ENCODE measurements around the gene CIBAR2. TPM values are rescaled to one million over a fixed set of nuclear protein-coding genes. Genes with fewer than 3 reads are reported as not detected.

CIBAR2 gene
- total RNA-seq, 2 experiments from 2014 or later, result not detected

DNA sequence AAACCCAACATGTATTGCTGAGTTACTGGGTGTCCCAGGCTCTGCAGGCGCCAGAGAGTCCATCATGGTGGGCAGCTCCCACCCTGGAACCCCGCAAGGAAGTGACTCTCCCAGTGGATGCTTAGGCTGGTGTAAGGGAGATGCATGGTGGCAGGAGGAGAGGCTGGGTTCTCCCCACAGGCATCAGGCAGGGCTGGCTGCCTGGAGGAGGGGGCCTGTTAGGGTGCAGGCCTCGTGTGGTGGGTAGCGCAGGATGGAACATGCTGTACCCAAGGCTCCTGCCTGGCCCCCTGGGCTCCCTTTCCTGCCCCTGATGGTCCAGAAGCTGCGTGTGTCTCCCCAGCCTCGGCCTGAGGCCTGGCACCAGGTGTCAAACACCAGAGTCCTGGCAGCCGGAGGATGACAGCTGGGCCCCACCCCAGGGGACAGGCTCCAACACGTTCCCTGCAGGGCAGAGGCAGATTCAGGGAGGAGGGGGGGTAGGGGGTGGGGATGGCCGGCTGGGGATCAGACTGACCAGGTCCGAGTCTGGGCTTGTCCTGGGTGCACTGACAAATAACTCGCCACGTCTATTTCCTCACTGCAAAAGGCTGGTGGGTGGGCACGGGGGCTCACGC is 40.2 kb upstream of the CIBAR2 start:
- H3K4me1 Mint-ChIP-seq (ENCODE audit: low read depth), result peaks cover 9% of the 10 kb centered on the region
- H3K27ac Mint-ChIP-seq, result no peak overlapping the region
- no peak overlapping the region for H3K4me3 Mint-ChIP-seq
- no peak for DNase-seq
- Histone ChIP-seq H3K36me3 (ENCODE audit: insufficient read depth, low read length) (no peaks in the 10 kb centered on the region), H3K4me1 (ENCODE audit: insufficient read depth, low read length) (peaks cover 3% of the 10 kb centered on the region), H3K27ac (ENCODE audit: low read depth in 1 of 2, low read length in 2 of 2) (no peak overlapping the region), H3K9me3 (ENCODE audit: control insufficient read depth in 1 of 2, insufficient read depth in 1 of 2, low read length in 2 of 2) (no peaks in the 10 kb centered on the region), H3K4me3 (ENCODE audit: low read length) (no peak overlapping the region), H3K27me3 (ENCODE audit: control insufficient read depth in 1 of 2, insufficient read depth in 2 of 2, low read length in 2 of 2) (no peaks in the 10 kb centered on the region)
- no peaks in the 10 kb centered on the region for H3K27me3 Mint-ChIP-seq
- H3K9me3 Mint-ChIP-seq, result no peaks in the 10 kb centered on the region
- no peaks in the 10 kb centered on the region for H3K36me3 Mint-ChIP-seq (ENCODE audit: low read depth)
- intact Hi-C loops (cut with DNase I, micrococcal nuclease), result no loop called here
- ATAC-seq (ENCODE audit: poor library complexity), result no peak
- CTCF ChIA-PET, result no interaction called here
- POLR2A ChIA-PET, result no interaction called here
- TF ChIP-seq, protein P1, sequence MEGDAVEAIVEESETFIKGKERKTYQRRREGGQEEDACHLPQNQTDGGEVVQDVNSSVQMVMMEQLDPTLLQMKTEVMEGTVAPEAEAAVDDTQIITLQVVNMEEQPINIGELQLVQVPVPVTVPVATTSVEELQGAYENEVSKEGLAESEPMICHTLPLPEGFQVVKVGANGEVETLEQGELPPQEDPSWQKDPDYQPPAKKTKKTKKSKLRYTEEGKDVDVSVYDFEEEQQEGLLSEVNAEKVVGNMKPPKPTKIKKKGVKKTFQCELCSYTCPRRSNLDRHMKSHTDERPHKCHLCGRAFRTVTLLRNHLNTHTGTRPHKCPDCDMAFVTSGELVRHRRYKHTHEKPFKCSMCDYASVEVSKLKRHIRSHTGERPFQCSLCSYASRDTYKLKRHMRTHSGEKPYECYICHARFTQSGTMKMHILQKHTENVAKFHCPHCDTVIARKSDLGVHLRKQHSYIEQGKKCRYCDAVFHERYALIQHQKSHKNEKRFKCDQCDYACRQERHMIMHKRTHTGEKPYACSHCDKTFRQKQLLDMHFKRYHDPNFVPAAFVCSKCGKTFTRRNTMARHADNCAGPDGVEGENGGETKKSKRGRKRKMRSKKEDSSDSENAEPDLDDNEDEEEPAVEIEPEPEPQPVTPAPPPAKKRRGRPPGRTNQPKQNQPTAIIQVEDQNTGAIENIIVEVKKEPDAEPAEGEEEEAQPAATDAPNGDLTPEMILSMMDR (IDR thresholded peaks at IDR 0.05), result no peak

DNA sequence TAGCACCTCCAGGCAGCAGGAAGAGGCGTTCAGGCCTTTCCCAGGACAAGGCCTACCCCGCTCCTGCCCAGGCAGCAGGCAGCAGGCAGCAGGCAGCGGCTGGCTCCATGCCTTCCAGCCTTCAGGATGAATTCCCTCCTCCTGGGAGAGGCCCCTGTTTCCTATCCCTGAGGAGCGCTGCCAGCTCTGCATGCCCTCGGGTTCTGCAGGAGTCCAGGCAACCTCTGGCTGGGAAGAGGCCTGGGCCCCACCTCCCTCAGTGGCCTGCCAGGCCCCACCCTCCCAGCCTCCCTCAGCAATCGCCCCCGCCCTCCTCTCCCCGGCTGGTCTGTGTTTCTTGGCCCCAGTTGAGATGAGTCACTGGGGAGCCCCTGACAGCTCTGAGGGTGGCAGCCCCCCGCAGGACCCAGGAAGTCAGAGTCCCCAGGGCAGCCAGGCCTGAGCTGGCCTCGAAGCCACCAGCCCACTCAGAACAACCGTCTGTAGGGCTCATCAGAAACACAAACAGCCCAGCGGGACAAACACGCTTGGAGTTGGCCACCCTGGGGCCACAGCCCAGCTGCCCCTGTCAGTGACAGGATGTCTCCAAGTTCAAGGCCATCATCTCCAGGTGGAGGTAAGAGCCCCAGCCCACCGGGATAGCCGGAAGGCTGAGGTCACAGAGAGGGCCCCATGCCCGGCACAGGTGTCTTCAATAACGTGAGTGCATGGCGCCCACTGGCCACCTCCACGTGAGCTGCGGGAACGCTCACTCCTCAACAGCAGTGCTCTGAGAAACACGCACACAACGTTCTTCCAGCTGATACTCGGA is 39.5 kb upstream of the CIBAR2 start:
- Mint-ChIP-seq H3K27ac (no peak overlapping the region), H3K27me3 (no peaks in the 10 kb centered on the region), H3K36me3 (ENCODE audit: low read depth) (no peaks in the 10 kb centered on the region), H3K4me3 (no peak overlapping the region), H3K9me3 (no peaks in the 10 kb centered on the region), H3K4me1 (ENCODE audit: low read depth) (peaks cover 2% of the 10 kb centered on the region)
- Histone ChIP-seq H3K27ac (ENCODE audit: low read depth in 1 of 2, low read length in 2 of 2) (no peak overlapping the region), H3K27me3 (ENCODE audit: control insufficient read depth in 1 of 2, insufficient read depth in 2 of 2, low read length in 2 of 2) (no peaks in the 10 kb centered on the region), H3K4me1 (ENCODE audit: insufficient read depth, low read length) (no peaks in the 10 kb centered on the region), H3K36me3 (ENCODE audit: insufficient read depth, low read length) (no peaks in the 10 kb centered on the region), H3K9me3 (ENCODE audit: control insufficient read depth in 1 of 2, insufficient read depth in 1 of 2, low read length in 2 of 2) (no peaks in the 10 kb centered on the region), H3K4me3 (ENCODE audit: low read length) (no peak overlapping the region)
- POLR2A ChIA-PET, result no interaction called here
- intact Hi-C loops (cut with DNase I, micrococcal nuclease), result no loop called here
- CTCF ChIA-PET, result no interaction called here
- TF ChIP-seq, protein P1 (IDR thresholded peaks at IDR 0.05), result no peak
- ATAC-seq (ENCODE audit: poor library complexity) (no peak), DNase-seq (no peak)

DNA sequence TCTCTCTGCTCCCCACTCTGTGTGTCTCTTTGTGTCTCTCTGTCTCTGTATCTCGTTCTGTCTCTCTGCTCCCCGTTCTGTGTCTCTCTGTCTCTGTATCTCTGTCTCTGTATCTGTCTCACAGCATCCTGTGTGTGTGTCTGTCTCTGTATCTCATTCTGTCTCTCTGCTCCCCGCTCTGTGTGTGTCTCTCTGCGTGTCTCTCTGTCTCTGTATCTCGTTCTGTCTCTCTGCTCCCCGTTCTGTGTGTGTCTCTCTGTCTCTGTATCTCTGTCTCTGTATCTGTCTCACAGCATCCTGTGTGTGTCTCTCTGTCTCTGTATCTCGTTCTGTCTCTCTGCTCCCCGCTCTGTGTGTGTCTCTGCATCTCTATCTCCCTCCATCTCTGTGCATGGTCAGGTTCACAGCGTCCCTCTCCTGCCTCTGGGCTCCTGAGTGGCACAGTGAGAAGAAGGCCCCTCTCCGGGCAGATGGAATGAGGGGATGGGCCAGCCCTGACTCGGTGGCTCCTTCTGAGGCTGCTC is 38.9 kb upstream of the CIBAR2 start:
- H3K36me3 ChIP-seq (ENCODE audit: insufficient read depth, low read length), result no peaks in the 10 kb centered on the region
- DNase-seq (no peak), ATAC-seq (ENCODE audit: poor library complexity) (no peak)
- TF ChIP-seq, protein P1 (IDR thresholded peaks at IDR 0.05), result no peak
- ChIA-PET POLR2A (no interaction called here), CTCF (no interaction called here)
- no peaks in the 10 kb centered on the region for H3K36me3 Mint-ChIP-seq (ENCODE audit: low read depth)
- no peaks in the 10 kb centered on the region for H3K4me1 ChIP-seq (ENCODE audit: insufficient read depth, low read length)
- no peaks in the 10 kb centered on the region for H3K27me3 Mint-ChIP-seq
- no peak overlapping the region for H3K27ac ChIP-seq (ENCODE audit: low read depth in 1 of 2, low read length in 2 of 2)
- no peak overlapping the region for H3K27ac Mint-ChIP-seq
- H3K9me3 ChIP-seq (ENCODE audit: control insufficient read depth in 1 of 2, insufficient read depth in 1 of 2, low read length in 2 of 2), result no peaks in the 10 kb centered on the region
- intact Hi-C loops (cut with DNase I, micrococcal nuclease), result no loop called here
- no peaks in the 10 kb centered on the region for H3K4me1 Mint-ChIP-seq (ENCODE audit: low read depth)
- H3K27me3 ChIP-seq (ENCODE audit: control insufficient read depth in 1 of 2, insufficient read depth in 2 of 2, low read length in 2 of 2), result no peaks in the 10 kb centered on the region
- H3K4me3 Mint-ChIP-seq, result no peak overlapping the region
- no peak overlapping the region for H3K4me3 ChIP-seq (ENCODE audit: low read length)
- no peaks in the 10 kb centered on the region for H3K9me3 Mint-ChIP-seq
